HCT116 (cell line): ENCODE results near the gene HYAL2. TPM values are rescaled to one million over a fixed set of nuclear protein-coding genes. Genes with fewer than 3 reads are reported as not detected.

ENCODE experiments used
- ATAC-seq: fragments of 200-7000 bp; cut with Tn5 transposase; 2 replicates; pipeline ENCODE4 v1.9.1; 2020; ENCODE audit warnings: mild to moderate bottlenecking, moderate library complexity
- BruUV-seq: library from RNA; stranded (reverse); fragments of 400-500 nt; replicated peaks from 2 replicates; lab custom pipeline; 2021; lab: Mats Ljungman, UMichigan
- CTCF ChIA-PET: fragments of 300-600 bp; sonication (Branson Sonifier 250); formaldehyde crosslinking; loops from one replicate; lab custom pipeline; 2021; ENCODE audit warnings: antibody characterized with exemption; lab: Charles Lee
- POLR2A ChIA-PET: fragments of 300-600, 350-600 bp; sonication (Branson Sonifier 250); formaldehyde crosslinking; loops from one replicate; lab custom pipeline; 2021; ENCODE audit warnings: antibody characterized with exemption; lab: Charles Lee
- RAD21 ChIA-PET, 2 experiments: fragments of 300-600 bp; sonication (Branson Sonifier 250); formaldehyde crosslinking; loops; one replicate each; lab custom pipeline; 2023; ENCODE audit warnings: low total read pairs in 2 of 2; ENCODE audit not compliant: uncharacterized antibody in 2 of 2, unreplicated experiment in 2 of 2, low non-redundant PET in 1 of 2; lab: Charles Lee
- DNase-seq: peaks from one replicate; pipeline ENCODE4 v3.0.0-alpha.2; 2010; ENCODE audit warnings: low read depth, low spot score
- H2AFZ ChIP-seq: fragments of 200-600 bp; shearing (Covaris generic), sonication (generic); 2 replicates; pipeline ENCODE4 v1.6.1; 2017; ENCODE audit warnings: low read depth, mixed run types, mixed read lengths, antibody characterized with exemption, low read length; ENCODE audit not compliant: poor library complexity, severe bottlenecking
- H3K27ac ChIP-seq: 2 replicates; pipeline ENCODE4 v1.5.1; 2012; ENCODE audit warnings: low read depth, low read length
- H3K27me3 ChIP-seq: fragments of 200-600 bp; sonication (generic); 2 replicates; pipeline ENCODE4 v1.6.1; 2016; ENCODE audit warnings: mixed run types, low read length, mixed read lengths; ENCODE audit not compliant: insufficient read depth
- H3K36me3 ChIP-seq, 2 experiments: fragments of 200-500 bp in 1 of 2; fragments of 200-600 bp in 1 of 2; sonication (Bioruptor generic) in 1 of 2; sonication (generic) in 1 of 2; 2 replicates each; pipeline versions ENCODE4 v1.5.1 to v1.6.1; 2014 to 2016; ENCODE audit warnings: low read length in 2 of 2, inconsistent platforms in 1 of 2, mixed read lengths in 1 of 2, mixed run types in 1 of 2; ENCODE audit not compliant: insufficient read depth in 2 of 2, control insufficient read depth in 1 of 2
- H3K4me1 ChIP-seq, 2 experiments: fragments of 200-600 bp in 1 of 2; sonication (generic) in 1 of 2; 2 replicates each; pipeline versions ENCODE4 v1.5.1 to v1.6.1; 2012 to 2017; ENCODE audit warnings: low read length in 2 of 2, inconsistent platforms in 1 of 2, mild to moderate bottlenecking in 1 of 2, mixed read lengths in 1 of 2, mixed run types in 1 of 2, moderate library complexity in 1 of 2; ENCODE audit not compliant: insufficient read depth in 2 of 2, control insufficient read depth in 1 of 2
- H3K4me2 ChIP-seq: fragments of 200-600 bp; sonication (generic); 2 replicates; pipeline ENCODE4 v1.6.1; 2017; ENCODE audit warnings: mixed run types, low read length, mixed read lengths
- H3K4me3 ChIP-seq, 2 experiments: fragments of 200-600 bp in 1 of 2; sonication (generic) in 1 of 2; replicated peaks in 1 of 2; 2 replicates each; pipeline ENCODE4 v1.5.1; 2011 to 2016; ENCODE audit warnings: low read length in 2 of 2, control low read depth in 1 of 2, low read depth in 1 of 2, mild to moderate bottlenecking in 1 of 2, mixed read lengths in 1 of 2, mixed run types in 1 of 2
- H3K79me2 ChIP-seq: fragments of 200-600 bp; sonication (generic); 2 replicates; pipeline ENCODE4 v1.6.1; 2017; ENCODE audit warnings: mild to moderate bottlenecking, mixed run types, low read length, moderate library complexity, mixed read lengths; ENCODE audit not compliant: insufficient read depth
- H3K9ac ChIP-seq: fragments of 200-600 bp; sonication (generic); 2 replicates; pipeline ENCODE4 v1.6.1; 2016; ENCODE audit warnings: low read length, mixed read lengths
- H3K9me2 ChIP-seq: fragments of 200-600 bp; sonication (generic), shearing (Covaris generic); 2 replicates; pipeline ENCODE4 v1.6.1; 2017; ENCODE audit warnings: mixed run types, mild to moderate bottlenecking, moderate library complexity; ENCODE audit not compliant: insufficient read depth
- H3K9me3 ChIP-seq, 2 experiments: fragments of 200-500 bp in 1 of 2; fragments of 200-600 bp in 1 of 2; sonication (Bioruptor generic) in 1 of 2; sonication (generic) in 1 of 2; 2 replicates each; pipeline ENCODE4 v1.6.1; 2014 to 2017; ENCODE audit warnings: low read length in 2 of 2, mixed read lengths in 2 of 2, inconsistent platforms in 1 of 2, low read depth in 1 of 2, mild to moderate bottlenecking in 1 of 2, mixed run types in 1 of 2, moderate library complexity in 1 of 2; ENCODE audit not compliant: control insufficient read depth in 1 of 2, insufficient read depth in 1 of 2
- H4K20me1 ChIP-seq: fragments of 200-600 bp; sonication (generic), shearing (Covaris generic); 2 replicates; pipeline ENCODE4 v1.6.1; 2017; ENCODE audit warnings: mixed run types, mild to moderate bottlenecking, moderate library complexity; ENCODE audit not compliant: insufficient read depth
- CBX3 ChIP-seq: IDR thresholded peaks from 2 replicates; pipeline ENCODE4 v1.6.1; 2012; ENCODE audit warnings: low read depth
- CTCF ChIP-seq, 3 experiments: fragments of 200-600 bp in 1 of 3; sonication (generic) in 1 of 3; IDR thresholded peaks in 2 of 3; conservative IDR thresholded peaks in 1 of 3; 2 replicates each; pipeline ENCODE4 v1.5.1; 2012 to 2017; ENCODE audit warnings: low read depth in 2 of 3, low read length in 2 of 3, antibody characterized with exemption in 1 of 3, borderline replicate concordance in 1 of 3, control low read depth in 1 of 3, mild to moderate bottlenecking in 1 of 3, mixed read lengths in 1 of 3, mixed run types in 1 of 3, moderate library complexity in 1 of 3; ENCODE audit not compliant: insufficient read depth in 1 of 3
- EGR1 ChIP-seq: IDR thresholded peaks from 2 replicates; pipeline ENCODE4 v1.6.1; 2012; ENCODE audit warnings: low read depth
- ELF1 ChIP-seq: IDR thresholded peaks from 2 replicates; pipeline ENCODE4 v1.6.1; 2012; ENCODE audit warnings: low read depth, borderline replicate concordance
- EZH2phosphoT487 ChIP-seq: fragments of 200-600 bp; IDR thresholded peaks from 2 replicates; pipeline ENCODE4 v1.6.1; 2018; ENCODE audit warnings: antibody characterized with exemption, borderline replicate concordance
- POLR2A ChIP-seq: IDR thresholded peaks from 2 replicates; pipeline ENCODE4 v1.7.0; 2011; ENCODE audit warnings: borderline replicate concordance; ENCODE audit not compliant: insufficient read depth, insufficient read length; ENCODE audit errors: extremely low read depth
- POLR2AphosphoS5 ChIP-seq: IDR thresholded peaks from 2 replicates; pipeline ENCODE4 v1.6.1; 2011; ENCODE audit warnings: mild to moderate bottlenecking, low read depth, low read length, moderate library complexity
- TCF7L2 ChIP-seq: IDR thresholded peaks from 2 replicates; pipeline ENCODE4 v1.7.0; 2011; ENCODE audit warnings: borderline replicate concordance, inconsistent platforms; ENCODE audit not compliant: insufficient read depth, insufficient read length; ENCODE audit errors: extremely low read depth
- intact Hi-C: fragments of 100-400 bp; cut with micrococcal nuclease; formaldehyde crosslinking; loops from 2 replicates; pipeline ENCODE4 v1.10.0; 2022
- total RNA-seq: library from RNA; stranded (reverse); gene quantifications from one replicate; pipeline ENCODE4 v1.2.1, GENCODE V29; 2021; ENCODE audit not compliant: unreplicated experiment
- TF ChIP-seq, protein P1 (sequence below): IDR thresholded peaks from 2 replicates; pipeline ENCODE4 v1.6.1; 2012

The HYAL2 gene
- total RNA-seq, 1 experiment from 2014 or later, result 42.2 TPM

DNA sequence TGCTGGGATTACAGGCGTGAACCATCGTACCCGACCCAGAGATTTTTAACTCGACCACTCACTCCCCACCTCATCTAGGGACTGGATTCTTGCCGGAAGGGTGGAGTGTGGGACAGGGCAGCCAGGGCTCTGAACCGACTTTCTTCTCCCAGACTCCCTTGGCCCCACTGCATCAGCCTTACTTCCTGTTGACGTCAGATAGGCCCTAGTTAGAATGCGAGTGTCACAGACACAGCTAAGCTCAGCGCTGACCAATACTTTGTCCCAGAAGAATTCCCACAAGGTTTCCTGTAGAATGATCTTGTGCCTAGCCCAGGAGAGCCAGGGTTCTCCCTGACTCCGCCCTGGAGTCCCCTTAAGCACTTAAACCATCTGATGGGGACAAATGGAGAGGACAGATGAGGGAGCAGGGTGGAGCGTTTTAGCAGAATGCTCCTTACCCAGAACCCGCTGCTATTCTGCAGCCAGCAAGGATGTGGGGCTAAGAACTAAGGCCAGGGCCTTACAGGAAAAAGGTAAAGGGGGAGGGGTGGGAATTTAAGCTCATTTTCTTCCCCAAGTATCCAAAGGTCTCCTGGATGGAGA is 11.3 kb upstream of the HYAL2 start:
- RAD21 ChIA-PET, result no interaction called here
- Histone ChIP-seq H3K9me3 (no peaks in the 10 kb centered on the region), H2AFZ (no peak overlapping the region), H3K79me2 (peaks cover 72% of the 10 kb centered on the region), H3K4me1 (peaks cover 20 to 38% of the 10 kb centered on the region in 2 experiments), H3K4me2 (no peak overlapping the region), H3K9ac (peak overlapping the region; percentile 5; the same call in 1 of the 2 replicates), H3K27me3 (no peaks in the 10 kb centered on the region), H3K4me3 (no peak overlapping the region), H3K36me3 (peaks cover 30 to 41% of the 10 kb centered on the region in 2 experiments; a peak in 3 of 4 replicates), H3K9me2 (no peaks in the 10 kb centered on the region), H4K20me1 (no peaks in the 10 kb centered on the region; the same call in 1 of the 2 replicates), H3K27ac (no peak overlapping the region; the same call in 1 of the 2 replicates)
- BruUV-seq, result no TSS peak
- intact Hi-C loops, result no loop called here
- no peak for DNase-seq
- no peak for ATAC-seq
- POLR2A ChIA-PET, result no interaction called here
- CTCF ChIA-PET, result no interaction called here
- no peak for TF ChIP-seq ELF1
- no peak for TF ChIP-seq POLR2A
- TF ChIP-seq CTCF (IDR thresholded peaks at IDR 0.05 in 2 of 3, conservative IDR thresholded peaks at IDR 0.05 in 1 of 3; ENCODE audit: borderline replicate concordance in 1 of 3, insufficient read depth in 1 of 3, low read depth in 2 of 3, low read length in 2 of 3), result no peak
- TF ChIP-seq EZH2phosphoT487, result no peak
- TF ChIP-seq EGR1, result no peak
- TF ChIP-seq TCF7L2, result no peak
- TF ChIP-seq, protein P1, sequence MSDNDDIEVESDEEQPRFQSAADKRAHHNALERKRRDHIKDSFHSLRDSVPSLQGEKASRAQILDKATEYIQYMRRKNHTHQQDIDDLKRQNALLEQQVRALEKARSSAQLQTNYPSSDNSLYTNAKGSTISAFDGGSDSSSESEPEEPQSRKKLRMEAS, result no peak
- TF ChIP-seq POLR2AphosphoS5, result no peak
- no peak for TF ChIP-seq CBX3
- TF ChIP-seq, all 23 proteins: peak for 0
